ENCODE results near the gene CNTN4. TPM values are rescaled to one million over a fixed set of nuclear protein-coding genes. Genes with fewer than 3 reads are reported as not detected.

CNTN4 gene
- total RNA-seq, 3 donors from 2014 or later (not counting 1 experiment from before 2014, with no cell fraction given): not detected

GRCh38 chr3:2968475-2968874 is 869.8 kb downstream of the CNTN4 start:
- H3K4me1 Mint-ChIP-seq: no peaks in the 10 kb centered on the region
- ATAC-seq: no peak
- H3K36me3 ChIP-seq (ENCODE audit: control insufficient read depth, insufficient read depth, low read length): no peaks in the 10 kb centered on the region
- no peak overlapping the region for H3K4me3 ChIP-seq (ENCODE audit: low read length)
- no peak overlapping the region for H3K27ac ChIP-seq (ENCODE audit: low read length)
- no peaks in the 10 kb centered on the region for H3K36me3 Mint-ChIP-seq
- intact Hi-C loops (cut with micrococcal nuclease): no loop called here
- no peaks in the 10 kb centered on the region for H3K9me3 ChIP-seq (ENCODE audit: control insufficient read depth, insufficient read depth, low read length)
- H3K4me1 ChIP-seq (ENCODE audit: control insufficient read depth, insufficient read depth, low read length): no peaks in the 10 kb centered on the region
- no peak for DNase-seq
- H3K9me3 Mint-ChIP-seq: no peaks in the 10 kb centered on the region
- H3K27ac Mint-ChIP-seq: no peak overlapping the region
- no peak for TF ChIP-seq CTCF (IDR thresholded peaks at IDR 0.05)
- H3K4me3 Mint-ChIP-seq: no peak overlapping the region
- H3K27me3 Mint-ChIP-seq (ENCODE audit: low read depth in 2 of 2): peaks cover 6 to 17% of the 10 kb centered on the region in 2 donors
- H3K27me3 ChIP-seq (ENCODE audit: control insufficient read depth, insufficient read depth, low read length): no peaks in the 10 kb centered on the region

GRCh38 chr3:2976212-2976611 is 877.5 kb downstream of the CNTN4 start:
- no peaks in the 10 kb centered on the region for H3K27me3 ChIP-seq (ENCODE audit: control insufficient read depth, insufficient read depth, low read length)
- Mint-ChIP-seq H3K4me3 (no peak overlapping the region), H3K36me3 (no peaks in the 10 kb centered on the region), H3K9me3 (no peaks in the 10 kb centered on the region), H3K27me3 (ENCODE audit: low read depth in 2 of 2) (peaks cover 4 to 7% of the 10 kb centered on the region in 2 donors), H3K27ac (no peak overlapping the region), H3K4me1 (no peaks in the 10 kb centered on the region)
- no peaks in the 10 kb centered on the region for H3K9me3 ChIP-seq (ENCODE audit: control insufficient read depth, insufficient read depth, low read length)
- 92% methylated on average over 3 of the region's 3 CpGs for WGBS (ENCODE audit: insufficient coverage)
- no peaks in the 10 kb centered on the region for H3K4me1 ChIP-seq (ENCODE audit: control insufficient read depth, insufficient read depth, low read length)
- ATAC-seq: no peak
- no peaks in the 10 kb centered on the region for H3K36me3 ChIP-seq (ENCODE audit: control insufficient read depth, insufficient read depth, low read length)
- no peak for DNase-seq
- intact Hi-C loops (cut with micrococcal nuclease): no loop called here
- H3K4me3 ChIP-seq (ENCODE audit: low read length): no peak overlapping the region
- H3K27ac ChIP-seq (ENCODE audit: low read length): no peak overlapping the region
- TF ChIP-seq CTCF (IDR thresholded peaks at IDR 0.05): no peak

GRCh38 chr3:2976796-2977195 is 878.1 kb downstream of the CNTN4 start:
- ATAC-seq: no peak
- Histone ChIP-seq H3K36me3 (ENCODE audit: control insufficient read depth, insufficient read depth, low read length) (no peaks in the 10 kb centered on the region), H3K4me1 (ENCODE audit: control insufficient read depth, insufficient read depth, low read length) (no peaks in the 10 kb centered on the region), H3K27ac (ENCODE audit: low read length) (no peak overlapping the region), H3K27me3 (ENCODE audit: control insufficient read depth, insufficient read depth, low read length) (no peaks in the 10 kb centered on the region), H3K4me3 (ENCODE audit: low read length) (no peak overlapping the region), H3K9me3 (ENCODE audit: control insufficient read depth, insufficient read depth, low read length) (no peaks in the 10 kb centered on the region)
- intact Hi-C loops (cut with micrococcal nuclease): no loop called here
- Mint-ChIP-seq H3K4me3 (no peak overlapping the region), H3K36me3 (no peaks in the 10 kb centered on the region), H3K27me3 (ENCODE audit: low read depth in 2 of 2) (peaks cover 4 to 7% of the 10 kb centered on the region in 2 donors), H3K4me1 (no peaks in the 10 kb centered on the region), H3K27ac (no peak overlapping the region), H3K9me3 (no peaks in the 10 kb centered on the region)
- no CpG with 5 or more reads among the region's 1 CpG for WGBS (ENCODE audit: insufficient coverage)
- no peak for DNase-seq
- no peak for TF ChIP-seq CTCF (IDR thresholded peaks at IDR 0.05)

GRCh38 chr3:2978977-2979732 is 880.5 kb downstream of the CNTN4 start:
- H3K27me3 ChIP-seq (ENCODE audit: control insufficient read depth, insufficient read depth, low read length): no peaks in the 10 kb centered on the region
- DNase-seq (no peak), ATAC-seq (no peak)
- intact Hi-C loops (cut with micrococcal nuclease): no loop called here
- no peaks in the 10 kb centered on the region for H3K9me3 ChIP-seq (ENCODE audit: control insufficient read depth, insufficient read depth, low read length)
- H3K4me1 ChIP-seq (ENCODE audit: control insufficient read depth, insufficient read depth, low read length): no peaks in the 10 kb centered on the region
- H3K36me3 ChIP-seq (ENCODE audit: control insufficient read depth, insufficient read depth, low read length): no peaks in the 10 kb centered on the region
- no peaks in the 10 kb centered on the region for H3K27me3 Mint-ChIP-seq (ENCODE audit: low read depth in 2 of 2)
- WGBS (ENCODE audit: insufficient coverage): 93% methylated on average over 8 of the region's 9 CpGs
- H3K36me3 Mint-ChIP-seq: no peaks in the 10 kb centered on the region
- no peak overlapping the region for H3K27ac Mint-ChIP-seq
- no peaks in the 10 kb centered on the region for H3K4me1 Mint-ChIP-seq
- no peaks in the 10 kb centered on the region for H3K9me3 Mint-ChIP-seq
- no peak overlapping the region for H3K4me3 Mint-ChIP-seq
- TF ChIP-seq CTCF (IDR thresholded peaks at IDR 0.05): no peak
- no peak overlapping the region for H3K4me3 ChIP-seq (ENCODE audit: low read length)
- no peak overlapping the region for H3K27ac ChIP-seq (ENCODE audit: low read length)
